ENCODE measurements around the gene ERBB2. TPM values are rescaled to one million over a fixed set of nuclear protein-coding genes. Genes with fewer than 3 reads are reported as not detected.

The ERBB2 gene
- total and polyA plus RNA-seq, 2 of the 4 experiments (the other 2 are of a cell fraction), result 28.7 to 33.3 TPM

DNA sequence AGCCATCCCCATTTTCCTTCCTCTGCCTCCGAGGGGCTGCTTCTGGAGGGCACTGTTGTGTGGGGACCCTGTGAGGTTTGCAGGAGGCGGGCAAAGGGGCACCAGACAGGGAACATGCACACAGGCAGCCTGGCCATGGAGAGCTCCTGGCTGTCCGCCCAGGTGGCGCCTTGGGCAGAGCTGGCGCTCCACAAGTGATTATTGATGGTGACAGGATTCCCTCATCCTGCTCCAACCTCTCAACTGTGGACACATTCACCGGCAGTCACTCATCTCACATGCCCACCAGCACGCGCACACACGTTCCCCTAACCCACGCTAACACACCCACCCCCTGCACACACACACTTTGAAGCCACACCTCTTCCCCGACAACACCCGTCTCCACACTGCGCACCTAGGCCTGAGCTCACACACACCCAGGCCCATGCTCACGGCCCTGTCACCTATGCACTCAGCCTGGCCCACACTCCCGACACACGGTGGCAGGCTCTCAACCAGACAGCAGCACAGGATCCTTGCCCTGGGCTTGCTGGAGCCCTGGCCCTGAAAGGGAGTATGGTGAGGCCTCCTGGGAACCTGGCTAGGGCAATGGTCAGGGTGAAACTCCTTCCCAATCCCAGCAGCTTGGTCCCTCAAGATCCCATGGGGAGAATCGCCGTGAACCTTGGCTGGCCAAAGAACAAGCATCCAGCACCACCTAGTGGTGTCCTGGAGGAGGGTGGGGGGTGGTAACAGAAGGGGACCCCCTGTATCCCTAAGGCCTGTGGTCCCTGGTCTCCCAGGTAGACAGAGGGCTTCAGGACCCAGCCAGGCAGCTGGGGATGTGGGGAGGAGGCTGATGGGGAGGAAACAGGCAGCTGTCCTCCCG, 28.0 kb upstream of the ERBB2 start:
- ChIA-PET CTCF (interaction anchor here (0.8 to 2.8 kb wide), 5 partner anchors 15 to 124 kb away, joined by 3 to 11 read pairs (median 3); partner anchors contain the start of gene PGAP3), POLR2A (ENCODE audit: unreplicated experiment) (no interaction called here)
- no peak for TF ChIP-seq RFX5 (IDR thresholded peaks at IDR 0.05; ENCODE audit: low read depth, low read length)
- TF ChIP-seq, protein P1, sequence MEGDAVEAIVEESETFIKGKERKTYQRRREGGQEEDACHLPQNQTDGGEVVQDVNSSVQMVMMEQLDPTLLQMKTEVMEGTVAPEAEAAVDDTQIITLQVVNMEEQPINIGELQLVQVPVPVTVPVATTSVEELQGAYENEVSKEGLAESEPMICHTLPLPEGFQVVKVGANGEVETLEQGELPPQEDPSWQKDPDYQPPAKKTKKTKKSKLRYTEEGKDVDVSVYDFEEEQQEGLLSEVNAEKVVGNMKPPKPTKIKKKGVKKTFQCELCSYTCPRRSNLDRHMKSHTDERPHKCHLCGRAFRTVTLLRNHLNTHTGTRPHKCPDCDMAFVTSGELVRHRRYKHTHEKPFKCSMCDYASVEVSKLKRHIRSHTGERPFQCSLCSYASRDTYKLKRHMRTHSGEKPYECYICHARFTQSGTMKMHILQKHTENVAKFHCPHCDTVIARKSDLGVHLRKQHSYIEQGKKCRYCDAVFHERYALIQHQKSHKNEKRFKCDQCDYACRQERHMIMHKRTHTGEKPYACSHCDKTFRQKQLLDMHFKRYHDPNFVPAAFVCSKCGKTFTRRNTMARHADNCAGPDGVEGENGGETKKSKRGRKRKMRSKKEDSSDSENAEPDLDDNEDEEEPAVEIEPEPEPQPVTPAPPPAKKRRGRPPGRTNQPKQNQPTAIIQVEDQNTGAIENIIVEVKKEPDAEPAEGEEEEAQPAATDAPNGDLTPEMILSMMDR (conservative IDR thresholded peaks at IDR 0.05; ENCODE audit: low read depth, low read length), result peak; percentile 66
- TF ChIP-seq MAZ (IDR thresholded peaks at IDR 0.05; ENCODE audit: borderline replicate concordance, low read depth, low read length), result peak; percentile 31; the same call in 1 of the 2 replicates
- peak; percentile 68 for TF ChIP-seq RAD21 (IDR thresholded peaks at IDR 0.05; ENCODE audit: low read length)
- no peak for TF ChIP-seq POLR2A (IDR thresholded peaks at IDR 0.05; ENCODE audit: low read depth, low read length)
- peak; percentile 43; the same call in 1 of the 2 replicates for TF ChIP-seq SMC3 (IDR thresholded peaks at IDR 0.05; ENCODE audit: low read depth, low read length)
- no peak for TF ChIP-seq FOS (IDR thresholded peaks at IDR 0.05; ENCODE audit: low read depth, low read length)
- Histone ChIP-seq H4K20me1 (ENCODE audit: insufficient read depth, low read length) (no peaks in the 10 kb centered on the region), H2AK5ac (ENCODE audit: low read depth, low read length) (no peak overlapping the region; the same call in 1 of the 2 replicates), H3K9me1 (ENCODE audit: insufficient read depth, low read length) (no peaks in the 10 kb centered on the region), H2BK15ac (ENCODE audit: low read depth, low read length) (no peak overlapping the region), H3K9me3 (ENCODE audit: control insufficient read depth, insufficient read depth, low read length) (no peaks in the 10 kb centered on the region), H3K36me3 (ENCODE audit: control insufficient read depth, insufficient read depth, low read length) (peaks cover 2% of the 10 kb centered on the region; the same call in 1 of the 2 replicates), H3K4me1 (ENCODE audit: control insufficient read depth, insufficient read depth, low read length) (peaks cover 3% of the 10 kb centered on the region; the same call in 1 of the 2 replicates), H2BK5ac (ENCODE audit: low read depth, low read length, poor library complexity, severe bottlenecking) (no peak overlapping the region), H4K91ac (ENCODE audit: insufficient read depth, low read depth, low read length) (no peak overlapping the region), H3K14ac (replicated peaks; ENCODE audit: low read depth, low read length) (no peak overlapping the region; the same call in 1 of the 2 replicates), H2BK120ac (ENCODE audit: low read depth, low read length) (no peak overlapping the region), H3K56ac (ENCODE audit: extremely low read depth, insufficient read depth, low read length) (no peak overlapping the region), H2AK9ac (replicated peaks; ENCODE audit: low read depth, low read length, poor library complexity) (peak overlapping the region; percentile 28), H2BK20ac (ENCODE audit: low read depth, low read length) (no peak overlapping the region), H3K9ac (ENCODE audit: low read depth, low read length) (no peak overlapping the region), H3K18ac (ENCODE audit: low read depth, low read length) (no peak overlapping the region), H3K27ac (ENCODE audit: insufficient read depth, low read length) (no peak overlapping the region), H3K27me3 (ENCODE audit: control insufficient read depth, insufficient read depth, low read length) (peaks cover 39% of the 10 kb centered on the region), H3K79me1 (ENCODE audit: low read depth in 1 of 2, low read length in 2 of 2) (no peaks in the 10 kb centered on the region), H4K5ac (ENCODE audit: low read depth, low read length) (no peak overlapping the region), H3K4ac (ENCODE audit: low read depth, low read length) (no peak overlapping the region), H3K23ac (ENCODE audit: low read depth, low read length) (no peak overlapping the region), H3K4me3 (ENCODE audit: insufficient read depth, low read depth, low read length) (no peak overlapping the region), H3K4me2 (ENCODE audit: low read depth, low read length) (no peak overlapping the region), H4K8ac (ENCODE audit: low read depth in 2 of 2, low read length in 2 of 2) (no peak overlapping the region), H2AFZ (replicated peaks; ENCODE audit: low read length, poor library complexity) (peak overlapping the region; percentile 56)
- peak; percentile 27 for DNase-seq
- dilution Hi-C loops (cut with HindIII; ENCODE audit: low sequenced_read_pairs, unreplicated experiment) (no loop called here), intact Hi-C loops (cut with micrococcal nuclease) (loop anchor here (1.0 kb wide), 1 partner anchor 50 kb away; no protein-coding TSS in a partner anchor), in situ Hi-C loops (cut with MboI; ENCODE audit: low sequenced_read_pairs) (no loop called here)
- no TSS peak for BruUV-seq (replicated peaks)
- ATAC-seq (ENCODE audit: low read depth), result peak; percentile 60
- 43% methylated on average over 5 of the region's 19 CpGs; no CpG with 5 or more reads in 1 of the 2 experiments for WGBS, 2 experiments (ENCODE audit: extremely low coverage in 2 of 2, insufficient read length in 1 of 2)

All from IMR-90 (cell line).